Naive thymus-derived CD4-positive, alpha-beta T cell (primary cell): ENCODE measurements around the gene FCHO2. TPM values are rescaled to one million over a fixed set of nuclear protein-coding genes. Genes with fewer than 3 reads are reported as not detected.

Experiments
- ATAC-seq: fragments of 150-1000 bp; cut with Tn5 transposase; 2 replicates; pipeline ENCODE4 v1.10.0; 2021; ENCODE audit warnings: mild to moderate bottlenecking, moderate library complexity
- CTCF ChIA-PET: fragments of 350-600 bp; sonication (Branson Sonifier 250); formaldehyde crosslinking; loops from one replicate; lab custom pipeline; 2021; ENCODE audit warnings: antibody characterized with exemption; lab: Charles Lee
- POLR2A ChIA-PET: fragments of 350-600 bp; sonication (Branson Sonifier 250); formaldehyde crosslinking; loops from one replicate; lab custom pipeline; 2021; ENCODE audit warnings: antibody characterized with exemption, inconsistent platforms; lab: Charles Lee
- DNase-seq, 9 donors: peaks; one replicate each; pipeline versions ENCODE4 v3.0.0 to v3.0.0-alpha.2; 2020 to 2022; ENCODE audit warnings: mixed read lengths in 1 of 9
- H3K27ac ChIP-seq: one replicate; pipeline ENCODE4 v1.7.0; 2013; ENCODE audit warnings: mild to moderate bottlenecking, low read depth, low read length, moderate library complexity
- H3K27me3 ChIP-seq, 2 donors: one replicate each; pipeline ENCODE4 v1.7.0; 2013; ENCODE audit warnings: low read length in 2 of 2, mild to moderate bottlenecking in 2 of 2, moderate library complexity in 2 of 2; ENCODE audit not compliant: control insufficient read depth in 2 of 2, insufficient read depth in 2 of 2
- H3K36me3 ChIP-seq, 3 experiments: 1 replicate in 2 of 3; 2 replicates in 1 of 3; pipeline ENCODE4 v1.7.0; 2013; ENCODE audit warnings: low read length in 3 of 3, mild to moderate bottlenecking in 3 of 3, moderate library complexity in 1 of 3; ENCODE audit not compliant: insufficient read depth in 3 of 3, control insufficient read depth in 2 of 3
- H3K4me1 ChIP-seq, 2 donors: one replicate each; pipeline ENCODE4 v1.7.0; 2013; ENCODE audit warnings: low read length in 2 of 2, mild to moderate bottlenecking in 2 of 2, moderate library complexity in 1 of 2; ENCODE audit not compliant: control insufficient read depth in 2 of 2, insufficient read depth in 2 of 2
- H3K4me3 ChIP-seq: 2 replicates; pipeline ENCODE4 v1.7.0; 2013; ENCODE audit warnings: mild to moderate bottlenecking, low read length
- H3K9me3 ChIP-seq, 3 experiments: 1 replicate in 2 of 3; 2 replicates in 1 of 3; pipeline ENCODE4 v1.7.0; 2013; ENCODE audit warnings: low read length in 3 of 3; ENCODE audit not compliant: control insufficient read depth in 2 of 3
- H3K27ac Mint-ChIP-seq, 9 donors: one replicate each; pipeline ENCODE4 v1.8.0; 2020 to 2022; ENCODE audit warnings: mixed read lengths in 9 of 9, mild to moderate bottlenecking in 8 of 9, moderate library complexity in 5 of 9, inconsistent platforms in 2 of 9
- H3K27me3 Mint-ChIP-seq, 5 donors: one replicate each; pipeline ENCODE4 v1.8.0; 2021 to 2022; ENCODE audit warnings: mixed read lengths in 5 of 5, mild to moderate bottlenecking in 1 of 5
- H3K36me3 Mint-ChIP-seq, 5 donors: one replicate each; pipeline ENCODE4 v1.8.0; 2020 to 2022; ENCODE audit warnings: mixed read lengths in 5 of 5, mild to moderate bottlenecking in 3 of 5, inconsistent platforms in 1 of 5
- H3K4me1 Mint-ChIP-seq, 7 donors: one replicate each; pipeline ENCODE4 v1.8.0; 2020 to 2022; ENCODE audit warnings: mixed read lengths in 7 of 7, mild to moderate bottlenecking in 3 of 7, inconsistent platforms in 1 of 7
- H3K4me3 Mint-ChIP-seq, 10 donors: one replicate each; pipeline ENCODE4 v1.8.0; 2020 to 2022; ENCODE audit warnings: mild to moderate bottlenecking in 10 of 10, mixed read lengths in 10 of 10, moderate library complexity in 6 of 10, inconsistent platforms in 2 of 10
- H3K9me3 Mint-ChIP-seq, 11 donors: one replicate each; pipeline ENCODE4 v1.8.0; 2020 to 2022; ENCODE audit warnings: mixed read lengths in 11 of 11, mild to moderate bottlenecking in 4 of 11, inconsistent platforms in 1 of 11, moderate library complexity in 1 of 11
- intact Hi-C, 2 donors: fragments of 100-400 bp; cut with micrococcal nuclease; formaldehyde crosslinking; loops; one replicate each; pipeline ENCODE4 v1.15.1; 2023
- polyA plus RNA-seq, 2 donors: library from polyadenylated mRNA; unstranded; fragments of 300-500 nt; fragmentation: Illumina TruSeq; gene quantifications; one replicate each; pipeline ENCODE4 v1.2.3, GENCODE V29; 2021
- total RNA-seq, 6 experiments: library from RNA in 5 of 6; stranded (reverse) in 5 of 6; gene quantifications; 1 replicate in 5 of 6; 2 replicates in 1 of 6; pipeline ENCODE4 v1.2.3 and lab custom pipeline; 2021 to 2026

The FCHO2 gene
- total and polyA plus RNA-seq, 7 experiments from 2014 or later = 0.30 to 7.1 (median 1.8) TPM

GRCh38 chr5:73106335-73106734 is 150.5 kb downstream of the FCHO2 start:
- no peaks in the 10 kb centered on the region for H3K4me1 ChIP-seq
- no peak overlapping the region for H3K27ac ChIP-seq
- ChIA-PET POLR2A (no interaction called here), CTCF (no interaction called here)
- H3K9me3 ChIP-seq = no peaks in the 10 kb centered on the region
- peaks cover 31 to 55% (median 45%) of the 10 kb centered on the region in 5 donors for H3K27me3 Mint-ChIP-seq
- H3K27ac Mint-ChIP-seq = no peak overlapping the region
- no peak overlapping the region for H3K4me3 Mint-ChIP-seq
- H3K27me3 ChIP-seq = no peaks in the 10 kb centered on the region
- no peaks in the 10 kb centered on the region for H3K4me1 Mint-ChIP-seq
- DNase-seq (no peak), ATAC-seq (no peak)
- no peaks in the 10 kb centered on the region for H3K36me3 ChIP-seq
- H3K36me3 Mint-ChIP-seq = no peaks in the 10 kb centered on the region
- peaks cover 0 to 14% (median 3%) of the 10 kb centered on the region in 11 donors for H3K9me3 Mint-ChIP-seq
- H3K4me3 ChIP-seq = no peak overlapping the region
- intact Hi-C loops = no loop called here

DNA sequence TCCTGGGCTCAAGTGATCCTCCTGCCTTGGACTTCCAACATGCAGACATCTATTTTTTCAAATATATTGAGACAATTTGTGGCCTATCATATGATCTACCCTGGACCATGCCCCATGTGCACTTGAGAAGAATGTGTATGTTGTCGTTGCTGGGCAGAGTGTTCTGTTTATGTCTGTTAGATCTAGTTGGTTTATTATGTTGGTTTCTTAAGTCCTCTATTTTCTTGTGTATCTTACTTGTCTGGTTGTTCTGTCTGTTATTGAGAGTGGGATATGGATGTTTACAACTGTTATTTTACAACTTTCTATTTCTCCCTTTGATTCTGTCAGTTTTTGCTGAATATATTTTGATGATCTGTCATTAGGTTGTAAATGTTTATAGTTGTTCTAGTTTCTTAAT is 154.3 kb downstream of the FCHO2 start:
- Mint-ChIP-seq H3K4me1 (no peaks in the 10 kb centered on the region), H3K27ac (no peak overlapping the region), H3K27me3 (peaks cover 52 to 66% (median 52%) of the 10 kb centered on the region in 5 donors), H3K9me3 (peaks cover 0 to 19% (median 3%) of the 10 kb centered on the region in 11 donors), H3K4me3 (no peak overlapping the region), H3K36me3 (peaks cover 0 to 4% (median 0%) of the 10 kb centered on the region in 5 donors)
- Histone ChIP-seq H3K4me3 (no peak overlapping the region), H3K9me3 (no peaks in the 10 kb centered on the region), H3K4me1 (no peaks in the 10 kb centered on the region), H3K27ac (no peak overlapping the region), H3K27me3 (no peaks in the 10 kb centered on the region), H3K36me3 (no peaks in the 10 kb centered on the region)
- ChIA-PET CTCF (no interaction called here), POLR2A (no interaction called here)
- no peak for DNase-seq
- intact Hi-C loops = no loop called here
- ATAC-seq = no peak

GRCh38 chr5:73111536-73111935 is 155.7 kb downstream of the FCHO2 start:
- Histone ChIP-seq H3K4me3 (no peak overlapping the region), H3K27ac (no peak overlapping the region), H3K27me3 (no peaks in the 10 kb centered on the region), H3K4me1 (no peaks in the 10 kb centered on the region), H3K9me3 (no peaks in the 10 kb centered on the region), H3K36me3 (no peaks in the 10 kb centered on the region)
- DNase-seq (no peak), ATAC-seq (no peak)
- H3K9me3 Mint-ChIP-seq = peaks cover 0 to 19% (median 3%) of the 10 kb centered on the region in 11 donors
- ChIA-PET POLR2A (no interaction called here), CTCF (no interaction called here)
- no peak overlapping the region for H3K4me3 Mint-ChIP-seq
- no peaks in the 10 kb centered on the region for H3K4me1 Mint-ChIP-seq
- intact Hi-C loops = no loop called here
- H3K27ac Mint-ChIP-seq = no peak overlapping the region
- peaks cover 0 to 4% (median 0%) of the 10 kb centered on the region in 5 donors for H3K36me3 Mint-ChIP-seq
- peaks cover 53 to 71% (median 56%) of the 10 kb centered on the region in 5 donors for H3K27me3 Mint-ChIP-seq

DNA sequence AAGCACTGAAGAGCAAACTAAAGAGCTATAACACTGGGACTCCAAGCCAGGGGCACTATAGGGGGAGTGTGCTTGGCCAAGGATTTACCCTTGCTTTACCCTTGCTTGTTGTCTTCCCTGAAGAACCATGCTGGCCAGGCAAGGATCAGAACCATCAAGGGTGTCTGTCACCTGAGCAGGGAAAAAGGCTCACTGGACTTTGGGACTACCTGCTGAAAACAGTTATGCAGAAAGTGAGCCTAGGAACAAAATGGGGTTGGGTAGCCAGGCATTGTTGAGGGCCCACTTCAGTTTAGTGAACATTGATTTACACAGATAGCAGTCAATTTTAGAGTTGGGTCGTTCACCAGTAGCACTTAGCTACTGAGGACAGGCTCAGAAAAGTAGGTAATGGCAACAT is 156.5 kb downstream of the FCHO2 start:
- H3K27ac ChIP-seq = no peak overlapping the region
- POLR2A ChIA-PET = no interaction called here
- H3K9me3 ChIP-seq = no peaks in the 10 kb centered on the region
- intact Hi-C loops = no loop called here
- peaks cover 55 to 71% (median 62%) of the 10 kb centered on the region in 5 donors for H3K27me3 Mint-ChIP-seq
- no peaks in the 10 kb centered on the region for H3K4me1 Mint-ChIP-seq
- no peak overlapping the region for H3K27ac Mint-ChIP-seq
- H3K4me3 ChIP-seq = no peak overlapping the region
- no peaks in the 10 kb centered on the region for H3K36me3 ChIP-seq
- peaks cover 0 to 4% (median 0%) of the 10 kb centered on the region in 5 donors for H3K36me3 Mint-ChIP-seq
- DNase-seq (no peak), ATAC-seq (no peak)
- H3K4me3 Mint-ChIP-seq = no peak overlapping the region
- CTCF ChIA-PET = no interaction called here
- no peaks in the 10 kb centered on the region for H3K27me3 ChIP-seq
- peaks cover 0 to 19% (median 3%) of the 10 kb centered on the region in 11 donors for H3K9me3 Mint-ChIP-seq
- H3K4me1 ChIP-seq = no peaks in the 10 kb centered on the region

GRCh38 chr5:73114044-73114688 is 158.3 kb downstream of the FCHO2 start:
- Mint-ChIP-seq H3K27ac (no peak overlapping the region), H3K9me3 (peaks cover 0 to 8% (median 0%) of the 10 kb centered on the region in 11 donors), H3K4me1 (peaks cover 0 to 1% (median 0%) of the 10 kb centered on the region in 7 donors), H3K4me3 (no peak overlapping the region), H3K36me3 (peaks cover 0 to 4% (median 0%) of the 10 kb centered on the region in 5 donors), H3K27me3 (peaks cover 60 to 73% (median 66%) of the 10 kb centered on the region in 5 donors)
- H3K9me3 ChIP-seq = no peaks in the 10 kb centered on the region
- POLR2A ChIA-PET = no interaction called here
- intact Hi-C loops = no loop called here
- H3K36me3 ChIP-seq = no peaks in the 10 kb centered on the region
- CTCF ChIA-PET = no interaction called here
- H3K4me1 ChIP-seq = no peaks in the 10 kb centered on the region
- H3K4me3 ChIP-seq = no peak overlapping the region
- no peak for ATAC-seq
- H3K27me3 ChIP-seq = no peaks in the 10 kb centered on the region
- no peak for DNase-seq
- H3K27ac ChIP-seq = no peak overlapping the region

DNA sequence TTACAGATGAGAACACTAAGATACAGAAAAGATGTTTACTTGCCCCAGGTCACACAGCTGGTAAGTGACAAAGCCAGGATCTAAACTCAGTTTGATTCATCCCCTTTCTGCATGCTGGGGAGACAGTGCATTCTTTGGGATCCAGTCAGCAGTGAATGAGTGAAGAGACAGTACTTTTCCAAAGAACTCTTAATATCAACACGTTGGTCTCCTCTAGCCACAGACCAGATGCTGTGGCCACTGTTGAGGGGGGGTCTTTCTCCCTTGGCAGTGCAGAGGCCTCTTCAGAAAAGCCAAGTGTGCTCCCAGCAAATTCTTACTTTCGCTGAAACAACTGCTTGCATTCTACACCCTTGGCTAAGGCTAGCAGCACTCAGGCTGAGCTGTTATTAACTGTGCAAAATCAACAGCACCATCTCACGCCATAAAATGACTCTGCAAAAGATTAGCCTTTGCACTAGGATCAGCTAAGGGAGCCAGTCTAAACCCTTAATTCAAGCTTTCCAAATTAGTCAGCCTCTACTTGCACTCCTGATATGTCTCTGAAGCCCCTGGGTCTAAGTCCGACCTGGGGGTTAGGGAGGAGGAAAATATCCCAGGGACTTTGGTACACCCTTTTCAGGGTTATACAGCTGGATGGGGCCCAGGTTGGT is 159.7 kb downstream of the FCHO2 start:
- no peak for ATAC-seq
- intact Hi-C loops = no loop called here
- no peaks in the 10 kb centered on the region for H3K4me1 ChIP-seq
- H3K27ac ChIP-seq = no peak overlapping the region
- Mint-ChIP-seq H3K9me3 (peaks cover 0 to 5% (median 0%) of the 10 kb centered on the region in 11 donors), H3K27ac (no peak overlapping the region), H3K36me3 (peaks cover 0 to 4% (median 0%) of the 10 kb centered on the region in 5 donors), H3K4me3 (no peak overlapping the region), H3K4me1 (peaks cover 0 to 6% (median 5%) of the 10 kb centered on the region in 7 donors), H3K27me3 (peaks cover 58 to 68% (median 59%) of the 10 kb centered on the region in 5 donors)
- CTCF ChIA-PET = no interaction called here
- no peak overlapping the region for H3K4me3 ChIP-seq
- H3K27me3 ChIP-seq = no peaks in the 10 kb centered on the region
- H3K9me3 ChIP-seq = no peaks in the 10 kb centered on the region
- H3K36me3 ChIP-seq = no peaks in the 10 kb centered on the region
- POLR2A ChIA-PET = no interaction called here
- DNase-seq = no peak
